ENCODE measurements around the gene RNF123. TPM values are rescaled to one million over a fixed set of nuclear protein-coding genes. Genes with fewer than 3 reads are reported as not detected.

Gene RNF123
- total and polyA plus RNA-seq, 2 donors (not counting 3 experiments of a cell fraction or from before 2014, with no cell fraction given): 43.4 to 59.3 TPM

DNA sequence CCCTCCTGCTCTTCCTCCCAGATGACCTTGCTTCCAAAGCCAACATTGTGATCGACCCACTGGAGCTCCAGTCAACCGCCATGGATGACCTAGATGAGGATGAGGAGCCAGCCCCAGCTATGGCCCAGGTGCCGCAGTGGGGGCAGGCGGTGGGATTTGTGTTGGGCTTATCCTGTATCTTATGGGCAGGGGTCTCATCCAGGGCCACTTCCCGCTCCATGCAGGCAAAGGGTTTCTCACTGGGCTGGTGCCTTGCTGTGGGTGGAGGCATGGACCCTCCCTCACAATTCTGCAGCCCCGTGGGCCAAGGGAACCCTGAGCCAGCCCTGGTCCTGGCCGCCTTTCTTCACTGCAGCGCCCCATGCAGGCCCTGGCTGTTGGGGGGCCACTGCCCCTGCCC, 15.3 kb downstream of the RNF123 start:
- BruUV-seq (replicated peaks): no TSS peak
- H3K4me1 ChIP-seq (ENCODE audit: control insufficient read depth, extremely low read depth, insufficient read depth, low read length): peaks cover 5% of the 10 kb centered on the region
- H3K27ac ChIP-seq (ENCODE audit: insufficient read depth, low read depth, low read length): no peak overlapping the region
- H3K9ac ChIP-seq (replicated peaks; ENCODE audit: extremely low read depth, insufficient read depth, low read length): no peak overlapping the region
- H3K27me3 ChIP-seq (ENCODE audit: control insufficient read depth in 2 of 2, insufficient read depth in 2 of 2, low read length in 2 of 2): no peaks in the 10 kb centered on the region
- POLR2A ChIA-PET: no interaction called here
- H3K9me3 ChIP-seq (replicated peaks; ENCODE audit: control insufficient read depth, insufficient read depth, low read length): no peaks in the 10 kb centered on the region
- no peaks in the 10 kb centered on the region for H3K79me2 ChIP-seq (ENCODE audit: control insufficient read depth, insufficient read depth, low read length)
- DNase-seq (ENCODE audit: low read depth, low spot score): no peak
- H3K9me1 ChIP-seq (replicated peaks; ENCODE audit: control insufficient read depth, extremely low read depth, insufficient read depth, low read length): no peaks in the 10 kb centered on the region
- intact Hi-C loops (cut with micrococcal nuclease) (loop anchor here (5.0 kb wide), 1 partner anchor 98 kb away; the partner anchor contains the start of gene INKA1), dilution Hi-C loops (cut with MboI; ENCODE audit: extremely low pct_ligation_motif_present, low sequenced_read_pairs) (no loop called here)
- peaks cover 0 to 19% of the 10 kb centered on the region in 2 experiments for H3K36me3 ChIP-seq (ENCODE audit: control insufficient read depth in 2 of 2, extremely low read depth in 1 of 2, insufficient read depth in 2 of 2, low read length in 2 of 2)
- CTCF ChIA-PET: interaction anchor here (2.0 to 3.8 kb wide), 2 partner anchors 14 to 134 kb away, joined by 8 to 27 read pairs; no protein-coding TSS in a partner anchor
- no peak for FAIRE-seq
- no peak overlapping the region for H2AFZ ChIP-seq (ENCODE audit: low read depth, low read length)
- no peak overlapping the region for H3K4me2 ChIP-seq (ENCODE audit: insufficient read depth, low read length)
- TF ChIP-seq MYC (IDR thresholded peaks at IDR 0.05; ENCODE audit: low read depth, low read length) (no peak), EZH2 (IDR thresholded peaks at IDR 0.05; ENCODE audit: borderline replicate concordance, low read depth, low read length, severe bottlenecking) (no peak), JUN (IDR thresholded peaks at IDR 0.05; ENCODE audit: borderline replicate concordance, insufficient read depth, insufficient read length, low read depth) (no peak), GATA2 (IDR thresholded peaks at IDR 0.05; ENCODE audit: insufficient read depth, insufficient read length, low read depth, low read length) (no peak), POLR2A (IDR thresholded peaks at IDR 0.05; ENCODE audit: low read depth, low read length) (no peak), POLR2AphosphoS5 (IDR thresholded peaks at IDR 0.05; ENCODE audit: insufficient read depth, low read depth, low read length) (no peak), FOS (IDR thresholded peaks at IDR 0.05; ENCODE audit: borderline replicate concordance, insufficient read depth, low read length) (no peak)
- TF ChIP-seq, protein P1, sequence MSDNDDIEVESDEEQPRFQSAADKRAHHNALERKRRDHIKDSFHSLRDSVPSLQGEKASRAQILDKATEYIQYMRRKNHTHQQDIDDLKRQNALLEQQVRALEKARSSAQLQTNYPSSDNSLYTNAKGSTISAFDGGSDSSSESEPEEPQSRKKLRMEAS (IDR thresholded peaks at IDR 0.05; ENCODE audit: insufficient read depth, insufficient read length): no peak
- TF ChIP-seq, protein P2, sequence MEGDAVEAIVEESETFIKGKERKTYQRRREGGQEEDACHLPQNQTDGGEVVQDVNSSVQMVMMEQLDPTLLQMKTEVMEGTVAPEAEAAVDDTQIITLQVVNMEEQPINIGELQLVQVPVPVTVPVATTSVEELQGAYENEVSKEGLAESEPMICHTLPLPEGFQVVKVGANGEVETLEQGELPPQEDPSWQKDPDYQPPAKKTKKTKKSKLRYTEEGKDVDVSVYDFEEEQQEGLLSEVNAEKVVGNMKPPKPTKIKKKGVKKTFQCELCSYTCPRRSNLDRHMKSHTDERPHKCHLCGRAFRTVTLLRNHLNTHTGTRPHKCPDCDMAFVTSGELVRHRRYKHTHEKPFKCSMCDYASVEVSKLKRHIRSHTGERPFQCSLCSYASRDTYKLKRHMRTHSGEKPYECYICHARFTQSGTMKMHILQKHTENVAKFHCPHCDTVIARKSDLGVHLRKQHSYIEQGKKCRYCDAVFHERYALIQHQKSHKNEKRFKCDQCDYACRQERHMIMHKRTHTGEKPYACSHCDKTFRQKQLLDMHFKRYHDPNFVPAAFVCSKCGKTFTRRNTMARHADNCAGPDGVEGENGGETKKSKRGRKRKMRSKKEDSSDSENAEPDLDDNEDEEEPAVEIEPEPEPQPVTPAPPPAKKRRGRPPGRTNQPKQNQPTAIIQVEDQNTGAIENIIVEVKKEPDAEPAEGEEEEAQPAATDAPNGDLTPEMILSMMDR (IDR thresholded peaks at IDR 0.05; ENCODE audit: extremely low read depth in 1 of 2, insufficient read depth in 1 of 2, low read depth in 1 of 2, low read length in 2 of 2): no peak
- no peak overlapping the region for H3K4me3 ChIP-seq (replicated peaks in 1 of 3; ENCODE audit: insufficient read depth in 1 of 3, low read depth in 1 of 3, low read length in 3 of 3)
- H4K20me1 ChIP-seq (replicated peaks; ENCODE audit: control insufficient read depth, extremely low read depth, insufficient read depth, low read length): no peaks in the 10 kb centered on the region
